T-helper 9 cell (primary cell): ENCODE measurements around the gene TTBK2.

Experiments used
- DNase-seq: peaks from one replicate; pipeline ENCODE4 v3.0.0-alpha.2; 2020

Gene TTBK2

GRCh38 chr15:42750306-42750705, 170.3 kb downstream of the TTBK2 start:
- no peak for DNase-seq

- DNase-seq = no peak
Observed at GRCh38 chr15:42749266-42749665, 171.3 kb downstream of the TTBK2 start.

- no peak for DNase-seq
Observed at GRCh38 chr15:42744195-42744594, 176.4 kb downstream of the TTBK2 start.

- DNase-seq = no peak
Observed at GRCh38 chr15:42742149-42742548, 178.4 kb downstream of the TTBK2 start.

- no peak for DNase-seq
Observed at GRCh38 chr15:42741710-42742109, 178.9 kb downstream of the TTBK2 start.

- DNase-seq = no peak
Observed at GRCh38 chr15:42737529-42738328, 182.8 kb downstream of the TTBK2 start.

- peak; percentile 92 for DNase-seq
Observed at GRCh38 chr15:42736793-42737528, 183.6 kb downstream of the TTBK2 start, which contains the start of gene CDAN1. CDAN1 (minus strand) TSS chr15:42737128; CDS start chr15:42737102, 26 bp downstream.

- no peak for DNase-seq
Observed at GRCh38 chr15:42736178-42736792, 184.3 kb downstream of the TTBK2 start.

GRCh38 chr15:42735382-42736165, 185.0 kb downstream of the TTBK2 start:
- no peak for DNase-seq

GRCh38 chr15:42734076-42734672, 186.4 kb downstream of the TTBK2 start:
- DNase-seq = no peak

- DNase-seq = no peak
Observed at GRCh38 chr15:42733027-42733426, 187.6 kb downstream of the TTBK2 start.

- DNase-seq = no peak
Observed at GRCh38 chr15:42732095-42732827, 188.3 kb downstream of the TTBK2 start.

- no peak for DNase-seq
Observed at GRCh38 chr15:42731461-42731860, 189.1 kb downstream of the TTBK2 start.

GRCh38 chr15:42730536-42730935, 190.0 kb downstream of the TTBK2 start:
- DNase-seq = no peak

- DNase-seq = no peak
Observed at GRCh38 chr15:42730135-42730534, 190.4 kb downstream of the TTBK2 start.

GRCh38 chr15:42729409-42729808, 191.2 kb downstream of the TTBK2 start:
- DNase-seq = no peak

GRCh38 chr15:42728972-42729371, 191.6 kb downstream of the TTBK2 start:
- no peak for DNase-seq

- no peak for DNase-seq
Observed at GRCh38 chr15:42728560-42728959, 192.0 kb downstream of the TTBK2 start.

GRCh38 chr15:42727750-42728381, 192.7 kb downstream of the TTBK2 start:
- DNase-seq = no peak

- no peak for DNase-seq
Observed at GRCh38 chr15:42726114-42726513, 194.5 kb downstream of the TTBK2 start.

- no peak for DNase-seq
Observed at GRCh38 chr15:42725331-42725903, 195.2 kb downstream of the TTBK2 start.
